Heart left ventricle (tissue), 16 donors: ENCODE results near the gene ENTREP1. TPM values are rescaled to one million over a fixed set of nuclear protein-coding genes. Genes with fewer than 3 reads are reported as not detected.

Experiments used
- ATAC-seq, 4 donors: fragments of 200-7000 bp; cut with Tn5 transposase; one replicate each; pipeline ENCODE4 v1.9.1; 2020 to 2022; ENCODE audit warnings: moderate library complexity in 4 of 4, mild to moderate bottlenecking in 3 of 4, moderate number of reproducible peaks in 1 of 4
- DNase-seq, 5 donors: peaks; one replicate each; pipeline ENCODE4 v3.0.0-alpha.2; 2020
- H3K27ac ChIP-seq, 12 donors: fragments of 200-600 bp; sonication (generic) in 4 of 12; one replicate each; pipeline versions ENCODE4 v1.5.0 to v1.8.0; 2016 to 2022; ENCODE audit warnings: mild to moderate bottlenecking in 2 of 12
- H3K27me3 ChIP-seq, 9 donors: fragments of 200-600 bp; sonication (generic) in 2 of 9; one replicate each; pipeline versions ENCODE4 v1.5.1 to v1.8.0; 2016 to 2022; ENCODE audit warnings: mild to moderate bottlenecking in 3 of 9
- H3K36me3 ChIP-seq, 9 donors: fragments of 200-600 bp; sonication (generic) in 2 of 9; one replicate each; pipeline versions ENCODE4 v1.5.0 to v1.8.0; 2018 to 2022; ENCODE audit warnings: mild to moderate bottlenecking in 2 of 9
- H3K4me1 ChIP-seq, 12 donors: fragments of 200-600 bp; sonication (generic) in 4 of 12; one replicate each; pipeline versions ENCODE4 v1.5.0 to v1.8.0; 2016 to 2022; ENCODE audit warnings: mild to moderate bottlenecking in 3 of 12
- H3K4me3 ChIP-seq, 12 donors: fragments of 200-600 bp; sonication (generic) in 4 of 12; one replicate each; pipeline versions ENCODE4 v1.5.0 to v1.8.0; 2017 to 2022; ENCODE audit warnings: mild to moderate bottlenecking in 9 of 12, moderate library complexity in 4 of 12
- H3K9me3 ChIP-seq, 12 donors: fragments of 200-600 bp; sonication (generic) in 4 of 12; one replicate each; pipeline versions ENCODE4 v1.5.0 to v1.8.0; 2016 to 2022; ENCODE audit warnings: mild to moderate bottlenecking in 1 of 12
- POLR2A ChIP-seq, 2 donors: fragments of 450-650 bp; IDR thresholded peaks; one replicate each; pipeline ENCODE4 v1.6.1; 2017; ENCODE audit warnings: antibody characterized with exemption in 2 of 2, mild to moderate bottlenecking in 2 of 2, moderate library complexity in 2 of 2
- WGBS, 4 donors: extraction: QIAGEN DNeasy Blood & Tissue Kit in 2 of 4; methylation state at CpG; one replicate each; pipeline versions ENCODE4 v1.1.5 to v1.1.7; 2013 to 2018; 5-methylcytosine and 5-hydroxymethylcytosine counted together
- intact Hi-C, 10 donors: fragments of 100-400 bp; cut with DNase I; formaldehyde crosslinking; loops; one replicate each; pipeline versions ENCODE4 v1.11.1 to v1.14.2; 2022
- polyA plus RNA-seq, 2 donors: library from polyadenylated mRNA; stranded (reverse); fragments of 200-250 nt; gene quantifications; one replicate each; pipeline ENCODE4 v1.2.3, GENCODE V29; 2013
- total RNA-seq, 9 donors: library from RNA; depleted of rRNA in 2 of 9; stranded (reverse); fragments of >200 nt in 2 of 9; fragmentation: NEBNext Ultra II Directional in 3 of 9; extraction: Animal tissue kit (Norgen Biotek cat#: 25700) in 3 of 9; gene quantifications; one replicate each; pipeline versions ENCODE4 v1.1.0 to v1.2.4, GENCODE V29; 2016 to 2023
- TF ChIP-seq, protein P1 (sequence below), 12 donors: fragments of 200-600 bp; sonication (generic) in 4 of 12; IDR thresholded peaks; one replicate each; pipeline versions ENCODE4 v1.5.0 to v1.8.0; 2018 to 2022; ENCODE audit warnings: antibody characterized with exemption in 12 of 12, mild to moderate bottlenecking in 5 of 12
- donor health status: ischemic (EF 13 %, LVEDD 7.1; RV severe dilation, severe dysfunction).
- donor health status: healthy with polysubstance abuse.
- donor health status: DM: no; HTN: yes; CAD: no.
- donor health status: DM: no; HTN: no; CAD: no.
- donor health status: ischemic (EF 25% LVEDD 6.9; RV normal size, moderate dysfunction).
- donor health status: ischemic (EF 25% LVEDD 5.7; RV mildly dilated, moderate dysfunction).
- donor health status: healthy.
- donor health status: DM: yes; HTN: yes; CAD: no.
- donor health status: ischemic (EF 35%, LVEDD 5.7; RV mildly dilated, moderate dysfunction).
- donor health status: nonischemic (EF 11% LVEDD 7.7; RV severe dilation, severe dysfunction).
- donor health status: DM: yes; HTN: yes; CAD: no.
- donor health status: PGD.
- donor health status: ischemic (EF 29% LVEDD 5.4; RV normal size, mild dysfunction).
- donor health status: nonischemic (EF 23%, LVEDD 6.1; RV moderate dilation, normal function).

The ENTREP1 gene
- total and polyA plus RNA-seq, 11 donors = 12.6 to 29.1 (median 23.8) TPM

DNA sequence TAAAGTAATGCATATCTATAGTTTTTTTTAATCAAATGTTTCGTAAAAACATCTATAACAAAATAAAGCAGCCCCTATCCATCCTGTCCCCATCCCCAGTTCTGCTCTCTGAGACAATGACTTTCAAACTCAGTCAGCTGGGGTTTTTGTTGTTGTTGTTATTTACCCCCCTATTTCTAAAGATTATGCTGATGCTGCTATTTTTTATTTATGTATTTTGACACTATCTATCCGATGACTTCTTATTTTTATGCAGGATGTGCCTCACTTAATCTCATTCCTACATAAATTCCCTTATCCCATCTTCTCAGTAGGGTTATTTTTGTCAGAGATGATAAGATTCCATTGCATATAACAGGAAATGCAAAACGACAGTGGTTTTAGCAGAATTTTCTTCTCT lies 45.3 kb upstream of the ENTREP1 start:
- TF ChIP-seq, protein P1, sequence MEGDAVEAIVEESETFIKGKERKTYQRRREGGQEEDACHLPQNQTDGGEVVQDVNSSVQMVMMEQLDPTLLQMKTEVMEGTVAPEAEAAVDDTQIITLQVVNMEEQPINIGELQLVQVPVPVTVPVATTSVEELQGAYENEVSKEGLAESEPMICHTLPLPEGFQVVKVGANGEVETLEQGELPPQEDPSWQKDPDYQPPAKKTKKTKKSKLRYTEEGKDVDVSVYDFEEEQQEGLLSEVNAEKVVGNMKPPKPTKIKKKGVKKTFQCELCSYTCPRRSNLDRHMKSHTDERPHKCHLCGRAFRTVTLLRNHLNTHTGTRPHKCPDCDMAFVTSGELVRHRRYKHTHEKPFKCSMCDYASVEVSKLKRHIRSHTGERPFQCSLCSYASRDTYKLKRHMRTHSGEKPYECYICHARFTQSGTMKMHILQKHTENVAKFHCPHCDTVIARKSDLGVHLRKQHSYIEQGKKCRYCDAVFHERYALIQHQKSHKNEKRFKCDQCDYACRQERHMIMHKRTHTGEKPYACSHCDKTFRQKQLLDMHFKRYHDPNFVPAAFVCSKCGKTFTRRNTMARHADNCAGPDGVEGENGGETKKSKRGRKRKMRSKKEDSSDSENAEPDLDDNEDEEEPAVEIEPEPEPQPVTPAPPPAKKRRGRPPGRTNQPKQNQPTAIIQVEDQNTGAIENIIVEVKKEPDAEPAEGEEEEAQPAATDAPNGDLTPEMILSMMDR (IDR thresholded peaks at IDR 0.05) = no peak
- no peak for TF ChIP-seq POLR2A (IDR thresholded peaks at IDR 0.05)
- 8 to 46% (median 19%) methylated on average over 3 of the region's 3 CpGs for WGBS, 4 donors
- H3K27me3 ChIP-seq = no peaks in the 10 kb centered on the region
- intact Hi-C loops = loop anchor here in 1 of 10 donors (10.0 kb wide), 1 partner anchor 105 kb away; no protein-coding TSS in a partner anchor
- H3K9me3 ChIP-seq = peaks cover 0 to 7% (median 0%) of the 10 kb centered on the region in 12 donors
- no peaks in the 10 kb centered on the region for H3K36me3 ChIP-seq
- no peak overlapping the region for H3K4me3 ChIP-seq
- DNase-seq = no peak
- peaks cover 0 to 4% (median 0%) of the 10 kb centered on the region in 12 donors for H3K4me1 ChIP-seq
- no peak overlapping the region for H3K27ac ChIP-seq
- no peak for ATAC-seq

DNA sequence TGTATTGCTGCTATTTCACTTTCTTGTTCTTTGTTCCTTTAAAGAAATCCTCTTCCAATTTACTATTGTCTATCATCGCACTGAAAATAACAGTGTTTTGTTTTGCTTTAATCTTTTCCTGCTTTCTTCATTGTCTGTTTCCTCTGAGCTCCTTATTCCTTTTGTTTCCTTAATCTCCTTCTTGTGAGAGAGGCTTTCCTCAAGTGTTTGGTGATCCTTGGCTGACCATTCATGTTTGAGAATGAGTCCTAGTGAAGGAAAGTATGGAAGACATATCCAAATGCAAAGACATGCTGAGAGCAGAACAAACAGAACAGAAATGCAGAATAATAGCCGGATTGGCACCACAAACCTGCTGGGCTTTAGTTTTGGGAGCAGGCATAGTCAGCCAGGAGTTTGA lies 42.0 kb upstream of the ENTREP1 start:
- DNase-seq = no peak
- TF ChIP-seq, protein P1 (IDR thresholded peaks at IDR 0.05) = no peak
- intact Hi-C loops = no loop called here
- Histone ChIP-seq H3K9me3 (peaks cover 0 to 5% (median 0%) of the 10 kb centered on the region in 12 donors), H3K36me3 (no peaks in the 10 kb centered on the region), H3K27ac (no peak overlapping the region), H3K27me3 (no peaks in the 10 kb centered on the region), H3K4me1 (peaks cover 0 to 4% (median 0%) of the 10 kb centered on the region in 12 donors), H3K4me3 (no peak overlapping the region)
- no peak for ATAC-seq
- WGBS, 4 donors = 59 to 77% (median 69%) methylated on average over 2 of the region's 2 CpGs

DNA sequence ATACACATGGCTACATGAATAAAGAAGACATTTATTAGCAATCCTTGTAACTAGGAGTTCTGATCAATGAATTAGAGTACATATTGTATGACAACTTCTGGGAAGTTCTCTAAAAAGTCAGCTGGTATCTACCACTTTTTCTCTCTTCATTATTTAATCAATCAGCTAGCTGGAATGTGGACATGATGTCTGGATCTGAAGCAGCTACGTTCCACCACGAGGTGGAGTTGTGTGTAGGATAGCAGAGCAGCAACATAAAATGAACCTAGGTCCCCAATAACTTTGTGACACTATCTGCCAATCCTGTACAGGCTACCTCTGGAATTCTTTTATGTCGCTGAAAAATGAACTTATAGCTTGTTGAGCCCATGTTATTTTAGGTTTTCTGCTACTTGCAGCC lies 32.9 kb upstream of the ENTREP1 start:
- H3K4me3 ChIP-seq = no peak overlapping the region
- no peaks in the 10 kb centered on the region for H3K36me3 ChIP-seq
- ATAC-seq = no peak
- peaks cover 0 to 5% (median 0%) of the 10 kb centered on the region in 12 donors for H3K9me3 ChIP-seq
- H3K27me3 ChIP-seq = no peaks in the 10 kb centered on the region
- peaks cover 0 to 13% (median 7%) of the 10 kb centered on the region in 12 donors for H3K4me1 ChIP-seq
- intact Hi-C loops = no loop called here
- WGBS, 4 donors = 91 to 96% (median 92%) methylated on average over 3 of the region's 3 CpGs
- TF ChIP-seq, protein P1 (IDR thresholded peaks at IDR 0.05) = no peak
- no peak for TF ChIP-seq POLR2A (IDR thresholded peaks at IDR 0.05)
- no peak overlapping the region for H3K27ac ChIP-seq
- no peak for DNase-seq

DNA sequence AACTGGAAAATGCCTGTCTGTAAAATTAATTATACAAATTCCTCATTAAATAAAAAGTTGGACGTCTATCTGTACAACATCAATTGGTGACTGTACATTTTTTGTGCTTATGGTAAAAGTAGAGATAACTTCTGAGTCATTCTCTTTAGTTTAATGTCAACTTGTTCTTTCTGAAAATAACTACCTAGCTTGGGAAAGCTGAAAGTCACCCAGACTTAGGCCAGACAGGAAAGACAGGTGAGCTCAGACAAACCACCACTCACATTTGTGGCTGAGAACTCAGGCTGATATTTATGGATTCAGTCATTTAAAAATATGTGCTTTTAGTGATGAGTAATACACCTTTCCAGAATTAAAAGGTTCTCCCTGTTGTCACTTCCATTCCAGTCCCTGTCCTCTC lies 31.9 kb upstream of the ENTREP1 start:
- Histone ChIP-seq H3K4me1 (peaks cover 0 to 22% (median 8%) of the 10 kb centered on the region in 12 donors), H3K4me3 (no peak overlapping the region), H3K9me3 (peaks cover 0 to 5% (median 0%) of the 10 kb centered on the region in 12 donors), H3K36me3 (no peaks in the 10 kb centered on the region), H3K27ac (no peak overlapping the region), H3K27me3 (no peaks in the 10 kb centered on the region)
- DNase-seq = no peak
- no peak for TF ChIP-seq POLR2A (IDR thresholded peaks at IDR 0.05)
- TF ChIP-seq, protein P1 (IDR thresholded peaks at IDR 0.05) = no peak
- no peak for ATAC-seq
- intact Hi-C loops = no loop called here
- WGBS, 4 donors = 58 to 69% (median 63%) methylated on average over 1 of the region's 1 CpG
